Measurements from ENCODE around the gene DNAJB6. TPM values are rescaled to one million over a fixed set of nuclear protein-coding genes. Genes with fewer than 3 reads are reported as not detected.

The DNAJB6 gene
- total and polyA plus RNA-seq, 2 experiments from 2014 or later = 139 to 187 TPM

GRCh38 chr7:157412491-157413180, 75.8 kb downstream of the DNAJB6 start:
- H3F3A ChIP-seq (ENCODE audit: insufficient read depth) = peaks cover 18% of the 10 kb centered on the region; the same call in 1 of the 2 replicates
- TF ChIP-seq EZH2 (IDR thresholded peaks at IDR 0.05; ENCODE audit: insufficient read depth, poor library complexity, severe bottlenecking) (no peak), EZH2phosphoT487 (IDR thresholded peaks at IDR 0.05; ENCODE audit: insufficient read depth, low read depth) (no peak)
- H3K9me2 ChIP-seq (ENCODE audit: insufficient read depth) = no peaks in the 10 kb centered on the region
- H4K20me1 ChIP-seq (ENCODE audit: insufficient read depth) = no peaks in the 10 kb centered on the region
- no peak overlapping the region for H3K9ac ChIP-seq
- H3K27me3 ChIP-seq (replicated peaks; ENCODE audit: insufficient read depth) = no peaks in the 10 kb centered on the region
- no peak for DNase-seq
- H3K79me2 ChIP-seq (ENCODE audit: insufficient read depth) = peaks cover 22% of the 10 kb centered on the region; the same call in 1 of the 2 replicates
- WGBS, 2 experiments (ENCODE audit: low coverage in 1 of 2, low lambda C conversion rate in 2 of 2, missing lambda C conversion rate in 2 of 2) = 88 to 95% methylated on average over 25 to 26 of the region's 26 CpGs
- peak overlapping the region; percentile 74 for H3K27ac ChIP-seq
- H3K4me3 ChIP-seq = no peak overlapping the region
- H3K9me3 ChIP-seq (ENCODE audit: low read depth) = no peaks in the 10 kb centered on the region
- H3K4me2 ChIP-seq (ENCODE audit: unreplicated experiment) = no peak overlapping the region
- in situ Hi-C loops (cut with MboI) = no loop called here
- H2AFZ ChIP-seq = no peak overlapping the region
- H3K36me3 ChIP-seq (ENCODE audit: low read depth) = peaks cover 10% of the 10 kb centered on the region; the same call in 1 of the 2 replicates
- peaks cover 11% of the 10 kb centered on the region for H3K4me1 ChIP-seq (ENCODE audit: insufficient read depth)

GRCh38 chr7:157413881-157414701, 77.3 kb downstream of the DNAJB6 start:
- H3F3A ChIP-seq (ENCODE audit: insufficient read depth) = peaks cover 18% of the 10 kb centered on the region; the same call in 1 of the 2 replicates
- no peaks in the 10 kb centered on the region for H3K9me2 ChIP-seq (ENCODE audit: insufficient read depth)
- H3K9me3 ChIP-seq (ENCODE audit: low read depth) = no peaks in the 10 kb centered on the region
- H3K9ac ChIP-seq = no peak overlapping the region
- peaks cover 10% of the 10 kb centered on the region; the same call in 1 of the 2 replicates for H3K36me3 ChIP-seq (ENCODE audit: low read depth)
- H3K4me1 ChIP-seq (ENCODE audit: insufficient read depth) = peaks cover 11% of the 10 kb centered on the region
- in situ Hi-C loops (cut with MboI) = no loop called here
- H3K27ac ChIP-seq = no peak overlapping the region
- no peak overlapping the region for H3K4me3 ChIP-seq
- H4K20me1 ChIP-seq (ENCODE audit: insufficient read depth) = no peaks in the 10 kb centered on the region
- H2AFZ ChIP-seq = no peak overlapping the region
- H3K79me2 ChIP-seq (ENCODE audit: insufficient read depth) = peaks cover 7% of the 10 kb centered on the region; the same call in 1 of the 2 replicates
- TF ChIP-seq EZH2phosphoT487 (IDR thresholded peaks at IDR 0.05; ENCODE audit: insufficient read depth, low read depth) = no peak
- TF ChIP-seq EZH2 (IDR thresholded peaks at IDR 0.05; ENCODE audit: insufficient read depth, poor library complexity, severe bottlenecking) = no peak
- no peak for DNase-seq
- no peak overlapping the region for H3K4me2 ChIP-seq (ENCODE audit: unreplicated experiment)
- H3K27me3 ChIP-seq (replicated peaks; ENCODE audit: insufficient read depth) = no peaks in the 10 kb centered on the region
- WGBS, 2 experiments (ENCODE audit: low coverage in 1 of 2, low lambda C conversion rate in 2 of 2, missing lambda C conversion rate in 2 of 2) = 95 to 97% methylated on average over 38 to 49 of the region's 49 CpGs

- Histone ChIP-seq H2AFZ (no peak overlapping the region), H3K27me3 (replicated peaks; ENCODE audit: insufficient read depth) (no peaks in the 10 kb centered on the region), H4K20me1 (ENCODE audit: insufficient read depth) (no peaks in the 10 kb centered on the region), H3K36me3 (ENCODE audit: low read depth) (peaks cover 10% of the 10 kb centered on the region; the same call in 1 of the 2 replicates), H3K27ac (no peak overlapping the region), H3K4me3 (no peak overlapping the region), H3K9ac (no peak overlapping the region), H3K9me3 (ENCODE audit: low read depth) (no peaks in the 10 kb centered on the region), H3K79me2 (ENCODE audit: insufficient read depth) (peaks cover 6% of the 10 kb centered on the region; the same call in 1 of the 2 replicates), H3F3A (ENCODE audit: insufficient read depth) (peaks cover 18% of the 10 kb centered on the region; the same call in 1 of the 2 replicates), H3K4me1 (ENCODE audit: insufficient read depth) (peaks cover 11% of the 10 kb centered on the region), H3K9me2 (ENCODE audit: insufficient read depth) (no peaks in the 10 kb centered on the region), H3K4me2 (ENCODE audit: unreplicated experiment) (no peak overlapping the region)
- WGBS, 2 experiments (ENCODE audit: low coverage in 1 of 2, low lambda C conversion rate in 2 of 2, missing lambda C conversion rate in 2 of 2) = 86 to 93% methylated on average over 8 of the region's 8 CpGs
- in situ Hi-C loops (cut with MboI) = no loop called here
- TF ChIP-seq EZH2phosphoT487 (IDR thresholded peaks at IDR 0.05; ENCODE audit: insufficient read depth, low read depth) (no peak), EZH2 (IDR thresholded peaks at IDR 0.05; ENCODE audit: insufficient read depth, poor library complexity, severe bottlenecking) (no peak)
- DNase-seq = no peak
These were observed 77.9 kb downstream of the DNAJB6 start for GRCh38 chr7:157414702-157415096.

GRCh38 chr7:157415486-157415885, 78.7 kb downstream of the DNAJB6 start:
- no peak overlapping the region for H3K4me3 ChIP-seq
- H3K36me3 ChIP-seq (ENCODE audit: low read depth) = peaks cover 10% of the 10 kb centered on the region; the same call in 1 of the 2 replicates
- H3K27me3 ChIP-seq (replicated peaks; ENCODE audit: insufficient read depth) = no peaks in the 10 kb centered on the region
- no peak for DNase-seq
- H3K79me2 ChIP-seq (ENCODE audit: insufficient read depth) = peaks cover 6% of the 10 kb centered on the region; the same call in 1 of the 2 replicates
- no peak overlapping the region for H2AFZ ChIP-seq
- 93 to 94% methylated on average over 16 of the region's 16 CpGs for WGBS, 2 experiments (ENCODE audit: low coverage in 1 of 2, low lambda C conversion rate in 2 of 2, missing lambda C conversion rate in 2 of 2)
- no peak overlapping the region for H3K9ac ChIP-seq
- TF ChIP-seq EZH2phosphoT487 (IDR thresholded peaks at IDR 0.05; ENCODE audit: insufficient read depth, low read depth) (no peak), EZH2 (IDR thresholded peaks at IDR 0.05; ENCODE audit: insufficient read depth, poor library complexity, severe bottlenecking) (no peak)
- no peaks in the 10 kb centered on the region for H3K9me3 ChIP-seq (ENCODE audit: low read depth)
- no peak overlapping the region for H3K4me2 ChIP-seq (ENCODE audit: unreplicated experiment)
- in situ Hi-C loops (cut with MboI) = no loop called here
- H3F3A ChIP-seq (ENCODE audit: insufficient read depth) = peaks cover 18% of the 10 kb centered on the region; the same call in 1 of the 2 replicates
- no peaks in the 10 kb centered on the region for H4K20me1 ChIP-seq (ENCODE audit: insufficient read depth)
- no peak overlapping the region for H3K27ac ChIP-seq
- peaks cover 11% of the 10 kb centered on the region for H3K4me1 ChIP-seq (ENCODE audit: insufficient read depth)
- no peaks in the 10 kb centered on the region for H3K9me2 ChIP-seq (ENCODE audit: insufficient read depth)
